ENCODE measurements around the gene MORN5.

- no peak for TF ChIP-seq EZH2 (IDR thresholded peaks at IDR 0.05; ENCODE audit: borderline replicate concordance, low read depth, low read length)
- no peak for TF ChIP-seq ZBTB8A (IDR thresholded peaks at IDR 0.05; ENCODE audit: partially characterized antibody)
- no peak for TF ChIP-seq ELK1 (CRISPR knock-in tag; IDR thresholded peaks at IDR 0.05)
- no peak for TF ChIP-seq YY1 (IDR thresholded peaks at IDR 0.05; ENCODE audit: borderline replicate concordance in 1 of 3, control insufficient read depth in 1 of 3, extremely low read depth in 1 of 3, insufficient read depth in 3 of 3, insufficient read length in 1 of 3, insufficient replicate concordance in 2 of 3, low read depth in 1 of 3, low read length in 2 of 3)
- TF ChIP-seq TBP (optimal IDR thresholded peaks at IDR 0.05; ENCODE audit: low read depth, low read length): no peak
These were observed 17.2 kb downstream of the MORN5 start for GRCh38 chr9:122176916-122177315.

Measured in K562 (cell line).